ENCODE measurements around the gene TEAD4.

- TF ChIP-seq CTCF (conservative IDR thresholded peaks at IDR 0.05 in 1 of 2, IDR thresholded peaks at IDR 0.05 in 1 of 2; ENCODE audit: extremely low read depth in 1 of 2, insufficient read depth in 1 of 2, low read depth in 1 of 2, low read length in 2 of 2) (no peak), EZH2 (IDR thresholded peaks at IDR 0.05; ENCODE audit: borderline replicate concordance, low read length) (no peak)
These were observed 127.6 kb downstream of the TEAD4 start for GRCh38 chr12:3086729-3087323.

All from mammary epithelial cell (primary cell).